H1 (cell line): ENCODE measurements around the gene ANLN. TPM values are rescaled to one million over a fixed set of nuclear protein-coding genes. Genes with fewer than 3 reads are reported as not detected.

Source experiments
- CTCF ChIA-PET: fragments of 300-600 bp; sonication (Branson Sonifier 250); formaldehyde crosslinking; loops from one replicate; lab custom pipeline; 2021; ENCODE audit not compliant: partially characterized antibody; lab: Charles Lee
- POLR2A ChIA-PET: fragments of 300-600 bp; sonication (Branson Sonifier 250); formaldehyde crosslinking; loops from one replicate; lab custom pipeline; 2021; ENCODE audit warnings: inconsistent platforms; ENCODE audit not compliant: partially characterized antibody; lab: Charles Lee
- DNase-seq, 2 experiments: peaks; one replicate each; pipeline versions ENCODE4 v3.0.0 to v3.0.0-alpha.2; 2010 to 2022; ENCODE audit warnings: low spot score in 2 of 2, low read depth in 1 of 2, mixed read lengths in 1 of 2
- FAIRE-seq: peaks from 2 replicates; lab custom pipeline; 2011; peaks lifted over from hg19 to GRCh38; lab: Jason Lieb, UNC
- H2AFZ ChIP-seq: 2 replicates; pipeline ENCODE4 v1.8.1; 2012; ENCODE audit warnings: low read length, inconsistent platforms
- H2AK5ac ChIP-seq: 2 replicates; pipeline ENCODE4 v1.6.1; 2013; ENCODE audit warnings: low read depth, low read length
- H2BK120ac ChIP-seq: replicated peaks from 2 replicates; pipeline ENCODE3; 2013; ENCODE audit warnings: low read depth, low read length, inconsistent platforms
- H2BK12ac ChIP-seq: 2 replicates; pipeline ENCODE4 v1.6.1; 2013; ENCODE audit warnings: low read depth, low read length
- H2BK15ac ChIP-seq: 2 replicates; pipeline ENCODE4 v1.6.1; 2013; ENCODE audit warnings: low read length
- H2BK20ac ChIP-seq: 2 replicates; pipeline ENCODE4 v1.6.1; 2013; ENCODE audit warnings: low read length
- H2BK5ac ChIP-seq: 2 replicates; pipeline ENCODE4 v1.6.1; 2013; ENCODE audit warnings: low read depth, low read length
- H3K14ac ChIP-seq: 2 replicates; pipeline ENCODE4 v1.6.1; 2013; ENCODE audit warnings: inconsistent platforms; ENCODE audit not compliant: insufficient read length
- H3K18ac ChIP-seq: 2 replicates; pipeline ENCODE4 v1.6.1; 2013; ENCODE audit warnings: low read length; ENCODE audit errors: extremely low read depth
- H3K23ac ChIP-seq: 2 replicates; pipeline ENCODE4 v1.6.1; 2013; ENCODE audit warnings: inconsistent platforms; ENCODE audit not compliant: insufficient read length
- H3K23me2 ChIP-seq: 2 replicates; pipeline ENCODE4 v1.6.1; 2013; ENCODE audit warnings: low read depth, low read length
- H3K27ac ChIP-seq: 2 replicates; pipeline ENCODE4 v1.6.1; 2011; ENCODE audit warnings: low read depth, low read length, inconsistent platforms
- H3K27me3 ChIP-seq, 4 experiments: replicated peaks in 1 of 4; 1 replicate in 1 of 4; 2 replicates in 3 of 4; pipeline versions ENCODE4 v1.6.1 to v1.8.1; 2011 to 2013; ENCODE audit warnings: low read length in 3 of 4, mild to moderate bottlenecking in 3 of 4, inconsistent platforms in 2 of 4, mixed read lengths in 2 of 4, moderate library complexity in 1 of 4; ENCODE audit not compliant: control insufficient read depth in 3 of 4, insufficient read depth in 3 of 4; ENCODE audit errors: extremely low read depth in 1 of 4
- H3K36me3 ChIP-seq, 4 experiments: 2 replicates each; pipeline versions ENCODE4 v1.6.1 to v1.8.1; 2011 to 2013; ENCODE audit warnings: mild to moderate bottlenecking in 4 of 4, low read length in 3 of 4, moderate library complexity in 2 of 4, control low read depth in 1 of 4, inconsistent platforms in 1 of 4; ENCODE audit not compliant: insufficient read depth in 4 of 4, control insufficient read depth in 2 of 4
- H3K4ac ChIP-seq: replicated peaks from 2 replicates; pipeline ENCODE3; 2013; ENCODE audit warnings: low read length, low read depth, mixed read lengths, inconsistent platforms; ENCODE audit not compliant: insufficient read length
- H3K4me1 ChIP-seq, 4 experiments: replicated peaks in 1 of 4; 1 replicate in 1 of 4; 2 replicates in 3 of 4; pipeline versions ENCODE4 v1.6.1 to v1.8.1; 2011 to 2013; ENCODE audit warnings: low read length in 3 of 4, inconsistent platforms in 2 of 4, mixed read lengths in 1 of 4; ENCODE audit not compliant: insufficient read depth in 4 of 4, control insufficient read depth in 3 of 4
- H3K4me2 ChIP-seq, 2 experiments: 2 replicates each; pipeline versions ENCODE4 v1.6.1 to v1.8.1; 2011 to 2013; ENCODE audit warnings: low read depth in 2 of 2, low read length in 2 of 2, control low read depth in 1 of 2, inconsistent platforms in 1 of 2, mild to moderate bottlenecking in 1 of 2; ENCODE audit not compliant: insufficient read depth in 1 of 2
- H3K4me3 ChIP-seq, 4 experiments: fragments of 200-600, 300-600 bp in 1 of 4; sonication (generic), shearing (Covaris generic), sonication (Bioruptor Twin) in 1 of 4; 2 replicates each; pipeline versions ENCODE4 v1.5.1 to v1.8.1; 2011 to 2016; ENCODE audit warnings: low read length in 4 of 4, low read depth in 3 of 4, control low read depth in 2 of 4, inconsistent platforms in 2 of 4, mild to moderate bottlenecking in 2 of 4, mixed read lengths in 1 of 4, moderate library complexity in 1 of 4; ENCODE audit not compliant: insufficient read depth in 2 of 4; ENCODE audit errors: extremely low read depth in 1 of 4
- H3K56ac ChIP-seq: replicated peaks from 2 replicates; pipeline ENCODE3; 2013; ENCODE audit warnings: low read depth, mild to moderate bottlenecking, mixed read lengths, low read length, inconsistent platforms; ENCODE audit not compliant: insufficient read length
- H3K79me1 ChIP-seq: 2 replicates; pipeline ENCODE4 v1.6.1; 2013; ENCODE audit warnings: low read depth, low read length, control low read depth
- H3K79me2 ChIP-seq, 2 experiments: 2 replicates each; pipeline versions ENCODE4 v1.6.1 to v1.8.1; 2012 to 2013; ENCODE audit warnings: low read length in 2 of 2, mild to moderate bottlenecking in 2 of 2, inconsistent platforms in 1 of 2; ENCODE audit not compliant: insufficient read depth in 2 of 2, control insufficient read depth in 1 of 2
- H3K9ac ChIP-seq, 4 experiments: replicated peaks in 1 of 4; 1 replicate in 1 of 4; 2 replicates in 3 of 4; pipeline versions ENCODE4 v1.6.1 to v1.8.1; 2011 to 2013; ENCODE audit warnings: low read depth in 3 of 4, low read length in 3 of 4, control low read depth in 2 of 4, mild to moderate bottlenecking in 2 of 4, moderate library complexity in 2 of 4, inconsistent platforms in 1 of 4; ENCODE audit errors: extremely low read depth in 1 of 4
- H3K9me3 ChIP-seq, 2 experiments: 2 replicates each; pipeline versions ENCODE4 v1.6.1 to v1.8.1; 2012 to 2013; ENCODE audit warnings: mild to moderate bottlenecking in 2 of 2, moderate library complexity in 2 of 2, control low read depth in 1 of 2, inconsistent platforms in 1 of 2, low read depth in 1 of 2, low read length in 1 of 2, mixed read lengths in 1 of 2; ENCODE audit not compliant: insufficient read depth in 2 of 2
- H4K20me1 ChIP-seq, 2 experiments: replicated peaks in 1 of 2; 2 replicates each; pipeline versions ENCODE3 to v1.8.1; 2011 to 2013; ENCODE audit warnings: inconsistent platforms in 2 of 2, low read length in 2 of 2, mild to moderate bottlenecking in 1 of 2; ENCODE audit not compliant: insufficient read depth in 2 of 2, control insufficient read depth in 1 of 2
- H4K5ac ChIP-seq: 2 replicates; pipeline ENCODE4 v1.6.1; 2013; ENCODE audit warnings: low read length, low read depth, mixed read lengths, inconsistent platforms; ENCODE audit not compliant: insufficient read length
- H4K8ac ChIP-seq: 2 replicates; pipeline ENCODE4 v1.8.0; 2013; ENCODE audit warnings: mild to moderate bottlenecking, moderate library complexity, low read length, inconsistent platforms; ENCODE audit not compliant: insufficient read depth; ENCODE audit errors: extremely low read depth
- H4K91ac ChIP-seq: replicated peaks from 2 replicates; pipeline ENCODE3; 2013; ENCODE audit warnings: low read length, mixed read lengths, inconsistent platforms; ENCODE audit not compliant: insufficient read length
- KDM1A ChIP-seq: fragments of 200-600, 300-600 bp; sonication (generic); IDR thresholded peaks from 2 replicates; pipeline ENCODE4 v1.7.1; 2016; ENCODE audit warnings: mild to moderate bottlenecking, low read length, borderline replicate concordance
- KDM4A ChIP-seq: IDR thresholded peaks from one replicate; pipeline ENCODE4 v1.7.1; 2012; ENCODE audit warnings: low read depth, mild to moderate bottlenecking, moderate library complexity, low read length, inconsistent platforms; ENCODE audit not compliant: severe bottlenecking
- WGBS, 2 experiments: shearing (Covaris generic) in 1 of 2; methylation state at CpG; one replicate each; pipeline versions ENCODE4 v1.1.6 to v1.1.7; 2013 to 2015; ENCODE audit warnings: low lambda C conversion rate in 2 of 2, mixed read lengths in 2 of 2, inconsistent platforms in 1 of 2, low coverage in 1 of 2, missing lambda C conversion rate in 1 of 2; ENCODE audit not compliant: insufficient replicate concordance in 2 of 2, insufficient coverage in 1 of 2, insufficient read length in 1 of 2; ENCODE audit errors: extremely low coverage in 1 of 2, missing lambda C conversion rate in 1 of 2; 5-methylcytosine and 5-hydroxymethylcytosine counted together
- polyA plus RNA-seq, 7 experiments: library from polyadenylated mRNA; depleted of rRNA in 3 of 7; stranded (reverse) in 5 of 7; unstranded in 2 of 7; fragments of >200 nt in 5 of 7; fragments of 200-250 nt in 2 of 7; gene quantifications; 1 replicate in 5 of 7; 2 replicates in 1 of 7; 4 replicates in 1 of 7; pipeline versions ENCODE4 v1.2.1 to v1.2.3, GENCODE V29; 2011 to 2013; ENCODE audit warnings: missing spikeins in 2 of 7, mixed read lengths in 2 of 7
- total RNA-seq: library from RNA; stranded (reverse); fragmentation: NEBNext Ultra II Directional; extraction: Animal tissue kit (Norgen Biotek cat#: 25700); gene quantifications from 2 replicates; pipeline ENCODE4 v1.2.1, GENCODE V29; 2021

Gene ANLN
- total and polyA plus RNA-seq, 2 of the 8 experiments (the other 6 are each of a cell fraction or from before 2014, with no cell fraction given), result 18.5 to 90.1 TPM

DNA sequence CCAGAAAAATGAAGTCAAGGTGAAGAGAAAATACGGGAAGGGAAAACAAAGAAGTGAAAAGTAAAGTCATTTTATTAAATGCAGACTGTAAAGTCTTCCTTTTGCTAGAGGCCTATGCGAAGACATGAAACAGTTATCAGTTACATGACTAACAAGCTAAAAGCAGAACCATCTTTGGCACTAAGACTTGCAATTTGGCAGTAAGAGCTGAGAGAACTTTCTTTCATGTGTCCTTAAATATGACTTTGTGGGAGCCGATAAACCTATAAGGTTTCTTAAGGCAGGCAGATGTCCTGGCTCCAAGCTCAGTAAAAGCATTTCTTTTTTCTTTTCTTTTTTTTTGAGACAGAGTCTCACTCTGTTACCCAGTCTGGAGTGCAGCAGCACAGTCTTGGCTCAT, 10.4 kb downstream of the ANLN start:
- H3K56ac ChIP-seq, result no peak overlapping the region
- H3K23me2 ChIP-seq, result no peaks in the 10 kb centered on the region
- CTCF ChIA-PET, result interaction anchor here (0.6 to 1.2 kb wide), 2 partner anchors 41 to 1999 kb away, joined by 3 to 5 read pairs; no protein-coding TSS in a partner anchor
- no peak overlapping the region for H3K4me3 ChIP-seq
- H2AFZ ChIP-seq, result no peak overlapping the region
- no peak overlapping the region for H3K9ac ChIP-seq
- no peaks in the 10 kb centered on the region for H3K4me1 ChIP-seq
- POLR2A ChIA-PET, result interaction anchor here (2.5 kb wide), 1 partner anchor 10 kb away, joined by 16 read pairs; the partner anchor contains the start of gene ANLN
- 0 out of 2 replicates have a peak, but pooled peaks cover 2% of the 10 kb centered on the region for H3K79me1 ChIP-seq
- no peak overlapping the region for H2BK12ac ChIP-seq
- no peak overlapping the region for H2BK15ac ChIP-seq
- H4K5ac ChIP-seq, result no peak overlapping the region
- H3K14ac ChIP-seq, result no peak overlapping the region
- H3K79me2 ChIP-seq, result peaks cover 0 to 10% of the 10 kb centered on the region in 2 experiments; a peak in 2 of 4 replicates
- no peak overlapping the region for H4K8ac ChIP-seq
- H2BK5ac ChIP-seq, result no peak overlapping the region
- H2BK20ac ChIP-seq, result no peak overlapping the region
- FAIRE-seq (no peak), DNase-seq (no peak)
- H3K27me3 ChIP-seq, result no peaks in the 10 kb centered on the region
- H3K27ac ChIP-seq, result no peak overlapping the region
- 96% methylated on average over 3 of the region's 3 CpGs; no CpG with 5 or more reads in 1 of the 2 experiments for WGBS, 2 experiments
- no peak for TF ChIP-seq KDM1A
- TF ChIP-seq KDM4A, result no peak
- no peak overlapping the region for H3K23ac ChIP-seq
- H4K91ac ChIP-seq, result no peak overlapping the region
- peaks cover 2 to 4% of the 10 kb centered on the region in 2 experiments; a peak in 1 of 4 replicates for H3K9me3 ChIP-seq
- H3K4ac ChIP-seq, result no peak overlapping the region
- H3K36me3 ChIP-seq, result peaks cover 6 to 40% (median 24%) of the 10 kb centered on the region in 4 experiments
- peaks cover 0 to 2% of the 10 kb centered on the region in 2 experiments for H4K20me1 ChIP-seq
- no peak overlapping the region for H2BK120ac ChIP-seq
- no peak overlapping the region for H3K4me2 ChIP-seq
- H2AK5ac ChIP-seq, result no peak overlapping the region
- H3K18ac ChIP-seq, result no peak overlapping the region
